ENCODE data around the gene GABBR2.

Gene GABBR2

GRCh38 chr9:98427491-98427890, 281.2 kb downstream of the GABBR2 start:
- no peak for FAIRE-seq

- no peak for FAIRE-seq
These were observed 283.7 kb downstream of the GABBR2 start for GRCh38 chr9:98425079-98425478.

GRCh38 chr9:98419260-98419603, 289.5 kb downstream of the GABBR2 start:
- no peak for FAIRE-seq

DNA sequence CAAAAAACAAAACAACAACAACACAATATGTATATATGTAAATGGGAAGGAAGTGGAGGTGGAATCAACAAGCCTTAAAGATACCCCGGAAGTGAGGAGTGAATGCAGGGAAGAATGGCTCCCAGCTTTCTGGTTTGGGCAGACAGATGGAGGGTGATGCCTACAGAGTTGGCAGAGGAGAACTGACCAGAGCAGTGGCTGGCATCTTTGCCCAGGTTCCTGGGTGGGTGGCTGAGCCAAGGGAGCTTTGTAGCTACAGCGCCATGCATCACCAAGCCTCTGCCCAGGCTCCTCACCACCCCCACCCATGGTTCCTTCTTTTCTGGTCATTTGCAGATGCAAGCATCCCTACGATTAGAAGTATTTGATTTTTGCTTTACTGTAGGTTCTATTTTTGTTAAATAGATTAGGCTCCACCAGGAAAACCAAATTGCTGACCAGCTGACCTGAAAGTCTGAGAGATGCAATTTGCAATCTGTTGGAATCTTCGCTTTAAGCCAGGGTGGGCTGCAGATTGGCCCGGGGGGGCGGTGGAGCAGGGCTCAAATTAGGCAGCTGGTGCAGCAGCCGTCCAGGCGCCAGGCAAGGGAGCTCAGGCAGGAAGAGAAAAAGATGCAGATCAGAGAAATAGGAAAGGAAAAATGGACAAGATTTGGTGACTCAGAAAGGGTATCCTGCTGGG, 290.0 kb downstream of the GABBR2 start:
- no peak for FAIRE-seq

GRCh38 chr9:98416294-98417248, 292.2 kb downstream of the GABBR2 start:
- no peak for FAIRE-seq

DNA sequence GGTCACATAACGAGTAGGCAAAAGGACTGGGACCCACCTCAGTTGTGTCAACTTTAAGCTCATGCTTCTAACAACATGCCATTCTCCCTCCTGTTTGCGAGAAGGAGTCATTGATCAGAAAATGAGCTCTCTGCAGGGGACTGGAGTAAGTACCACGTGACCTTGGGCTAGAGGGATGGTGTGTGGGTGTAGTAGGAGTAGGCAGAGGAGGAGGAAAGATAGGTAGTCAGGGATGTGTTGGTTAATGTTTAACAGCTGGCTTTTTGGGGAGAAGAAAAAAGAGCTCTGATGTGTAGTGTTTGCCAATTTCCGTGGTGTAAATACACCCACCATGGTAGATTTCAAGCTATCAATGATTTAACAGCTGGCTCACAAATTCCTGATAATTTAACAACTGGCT, 293.0 kb downstream of the GABBR2 start:
- FAIRE-seq, result no peak

DNA sequence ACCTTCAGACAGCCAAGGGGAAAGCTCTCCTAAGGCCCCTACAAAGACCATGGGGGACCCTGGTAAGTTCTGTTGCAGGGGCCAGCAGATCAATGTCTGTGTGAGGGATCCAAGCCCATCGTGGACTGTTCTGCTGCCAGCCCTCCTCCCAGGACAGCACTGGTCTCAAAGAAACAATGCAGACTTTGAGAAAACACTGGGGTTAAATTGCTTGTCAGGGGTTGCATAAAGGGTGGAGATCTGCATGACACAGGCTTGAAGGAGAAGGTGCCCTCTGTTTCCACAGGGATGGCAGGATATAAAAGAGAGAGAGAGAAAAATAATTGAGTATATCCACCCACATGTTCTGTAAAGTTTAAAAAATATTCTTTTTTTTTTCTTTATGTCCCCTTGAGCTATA, 295.7 kb downstream of the GABBR2 start:
- no peak for FAIRE-seq

GRCh38 chr9:98412101-98412842, 296.5 kb downstream of the GABBR2 start:
- FAIRE-seq, result no peak

GRCh38 chr9:98410185-98410697, 298.5 kb downstream of the GABBR2 start:
- no peak for FAIRE-seq

DNA sequence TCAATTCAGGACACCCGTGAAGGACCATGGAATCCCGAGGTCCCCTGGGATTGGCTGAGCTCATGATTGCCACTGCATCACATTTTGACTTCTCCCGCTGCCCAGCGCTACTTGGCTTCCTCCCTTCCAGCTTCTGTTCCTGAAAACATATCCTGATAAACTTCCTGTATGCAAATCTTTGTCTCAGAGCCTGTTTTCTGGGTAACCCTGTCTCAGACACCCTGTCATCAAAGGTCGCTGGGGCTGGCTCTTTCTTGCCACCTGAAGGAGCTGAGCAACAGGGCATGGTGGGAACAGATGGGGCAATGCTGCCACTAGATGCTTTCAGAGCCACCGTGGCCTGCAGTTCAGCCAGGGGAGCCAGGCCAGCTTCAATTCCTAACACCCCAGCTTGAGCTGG, 299.0 kb downstream of the GABBR2 start:
- no peak for FAIRE-seq

DNA sequence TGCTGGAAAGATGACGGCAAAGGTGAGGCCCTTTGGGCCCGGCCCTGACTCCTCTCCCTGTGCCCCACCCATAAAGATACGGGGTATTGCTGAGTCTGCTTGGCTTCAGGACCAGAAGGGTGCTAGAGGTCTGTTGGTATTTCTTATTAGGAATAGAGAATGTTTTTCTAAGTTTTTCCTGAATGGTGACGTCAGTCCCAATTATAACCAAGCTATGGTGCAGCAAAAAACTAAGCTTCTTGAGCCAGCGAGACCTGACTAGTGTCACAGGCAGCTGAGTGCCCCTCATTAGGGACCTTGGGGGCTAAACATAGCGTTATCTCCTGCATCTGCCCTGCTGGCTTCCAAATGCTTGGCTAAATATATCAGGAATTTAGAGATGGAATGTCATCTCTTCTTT, 302.3 kb downstream of the GABBR2 start:
- no peak for FAIRE-seq

DNA sequence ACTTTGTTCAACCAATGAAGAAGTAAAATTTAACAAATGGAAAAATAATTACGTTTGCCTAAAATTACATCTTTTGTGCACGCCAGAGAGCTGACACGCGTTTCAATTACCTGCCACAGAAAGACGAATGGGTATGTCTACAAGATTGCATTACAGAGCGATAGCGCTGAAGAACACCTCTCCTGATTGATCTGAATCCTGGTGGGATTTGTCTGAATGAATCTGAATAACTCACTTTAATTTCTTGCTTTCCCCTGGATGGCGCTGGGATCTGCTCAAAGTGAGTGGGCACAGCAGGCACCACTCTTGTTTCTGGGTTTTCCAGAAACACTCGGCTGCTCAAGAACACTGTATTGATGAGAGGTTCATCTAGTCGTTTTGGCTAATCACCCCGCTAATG, 304.5 kb downstream of the GABBR2 start:
- FAIRE-seq, result no peak

DNA sequence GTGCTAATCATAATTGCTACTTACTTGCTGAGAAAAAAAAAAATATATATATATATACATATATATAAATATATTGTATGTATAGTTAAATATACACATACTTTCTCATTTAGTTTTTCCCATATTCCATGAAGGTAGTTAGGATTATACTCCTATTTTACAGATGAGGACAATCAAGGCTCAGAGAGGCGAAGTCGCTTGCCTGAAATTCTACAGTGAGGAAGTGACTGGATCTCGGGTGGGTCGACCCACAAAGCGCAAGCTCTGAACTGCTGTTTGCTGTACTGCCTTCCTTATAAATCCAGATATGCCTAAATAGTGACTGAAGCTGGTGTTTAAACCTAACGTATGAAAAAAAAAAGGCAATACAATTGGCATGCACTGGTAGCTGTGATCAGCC, 305.0 kb downstream of the GABBR2 start:
- no peak for FAIRE-seq

DNA sequence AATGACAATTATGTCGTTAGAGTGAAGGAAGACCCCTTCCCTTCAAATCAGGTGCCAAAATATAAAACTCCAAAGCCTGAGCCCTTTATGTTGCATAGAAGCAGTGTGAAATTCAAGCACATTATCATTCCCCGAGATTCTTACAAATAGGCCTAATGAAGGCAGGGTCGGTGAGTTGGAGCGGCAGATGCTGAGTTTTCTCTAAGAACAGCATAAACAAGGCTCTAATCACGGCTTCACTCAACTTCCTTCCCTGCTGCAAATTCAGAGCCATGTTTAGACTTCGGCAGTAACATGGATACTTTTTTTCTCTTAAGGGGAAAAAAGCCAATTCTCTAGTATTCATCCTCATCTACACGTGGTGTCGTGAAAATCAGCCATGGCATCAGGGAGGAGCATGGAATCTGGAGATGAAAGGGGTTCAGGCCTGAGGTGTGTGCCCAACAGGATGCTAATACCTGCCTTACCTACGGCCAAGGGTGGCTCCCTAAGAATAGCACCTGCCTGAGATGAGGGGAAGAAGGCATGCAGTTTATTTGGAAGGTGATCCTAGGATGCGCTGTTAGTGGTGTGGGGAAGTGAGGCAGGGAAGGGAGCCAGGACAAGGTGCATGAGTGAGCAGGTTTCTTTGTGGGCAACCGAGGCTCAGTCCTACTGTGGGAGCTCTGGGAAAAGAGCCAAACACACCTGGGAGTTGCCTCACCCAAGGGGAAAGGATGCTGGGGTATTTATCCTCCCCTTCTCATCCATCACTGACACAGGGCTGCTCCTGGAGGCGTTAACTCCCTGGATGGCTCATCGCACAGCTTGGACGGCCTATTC, 306.5 kb downstream of the GABBR2 start:
- FAIRE-seq, result no peak

DNA sequence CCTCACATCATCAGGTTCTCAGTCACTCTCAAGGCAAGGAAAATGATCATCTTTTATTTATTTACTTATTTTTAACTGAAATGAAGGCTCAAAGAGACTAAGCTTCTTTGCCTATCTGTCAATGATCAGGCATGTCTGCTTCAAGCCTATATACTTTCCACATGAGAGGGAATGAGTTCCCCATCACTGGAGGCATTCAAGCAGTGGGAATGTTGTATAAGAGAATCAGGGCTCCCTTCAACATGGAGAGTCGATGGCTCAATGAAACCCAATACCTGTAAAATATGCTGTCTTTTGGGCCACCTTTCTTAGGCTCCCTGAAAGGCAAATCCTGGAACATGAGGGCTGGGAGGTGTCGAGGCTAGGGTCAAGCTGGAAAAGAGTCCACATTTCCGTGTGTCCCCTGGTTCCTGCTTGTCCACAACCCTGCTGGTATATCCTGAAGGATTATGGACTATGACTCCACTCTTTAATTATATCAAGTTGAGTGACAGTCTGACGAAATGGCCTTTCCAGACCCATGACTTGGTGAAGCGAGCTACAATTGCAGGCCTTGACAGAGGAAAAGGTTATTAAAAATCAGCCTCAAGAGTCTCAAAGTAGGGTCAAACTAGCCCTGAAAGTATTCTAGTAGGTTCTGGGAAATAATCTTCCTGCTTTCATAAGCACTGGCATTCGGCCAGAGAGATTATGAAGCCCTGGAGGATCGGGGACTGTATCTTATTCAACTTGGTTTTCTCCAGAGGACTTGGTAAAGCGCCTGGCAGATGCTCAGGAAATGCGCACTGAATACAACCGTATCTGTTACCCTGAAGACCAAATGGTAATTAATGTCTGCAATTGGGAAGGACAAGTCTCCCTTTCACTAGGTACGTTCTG, 307.4 kb downstream of the GABBR2 start:
- FAIRE-seq, result no peak

DNA sequence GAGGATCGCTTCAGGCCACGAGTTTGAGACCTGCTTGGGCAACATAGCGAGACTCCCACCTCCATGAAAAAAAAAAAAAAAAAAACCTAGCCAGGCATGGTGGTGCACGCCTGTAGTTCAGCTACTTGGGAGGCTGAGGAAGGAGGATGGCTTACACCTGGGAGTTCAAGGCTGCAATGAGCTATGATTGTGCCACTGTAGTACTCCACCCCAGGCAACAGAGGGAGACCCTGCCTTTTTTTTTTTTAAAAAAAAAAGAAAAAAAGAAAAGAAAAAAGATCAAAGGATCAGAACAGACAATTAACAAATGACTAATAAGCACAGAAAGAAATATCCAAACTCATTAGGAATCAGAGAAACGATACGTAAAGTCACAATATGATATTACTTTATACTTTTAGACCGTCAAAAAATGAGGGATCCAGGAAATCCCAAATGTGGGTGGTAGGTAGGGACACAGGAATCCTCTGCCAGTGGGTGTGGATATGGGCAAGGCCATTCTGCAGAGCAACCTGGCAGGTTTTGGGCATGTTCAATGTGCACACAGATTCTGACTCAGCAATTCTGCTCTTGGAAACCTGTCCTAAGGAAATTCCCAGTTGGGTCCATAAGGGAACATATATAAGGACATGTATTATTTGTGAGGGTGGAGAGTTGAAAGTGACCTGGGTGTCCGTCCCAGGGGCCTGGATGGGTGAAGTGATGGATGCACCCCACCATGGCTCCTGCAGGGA, 308.6 kb downstream of the GABBR2 start:
- FAIRE-seq, result no peak

GRCh38 chr9:98396656-98397055, 312.1 kb downstream of the GABBR2 start:
- FAIRE-seq, result no peak

GRCh38 chr9:98396236-98396635, 312.5 kb downstream of the GABBR2 start:
- FAIRE-seq, result no peak

- no peak for FAIRE-seq
These were observed 316.9 kb downstream of the GABBR2 start for GRCh38 chr9:98391867-98392266.

DNA sequence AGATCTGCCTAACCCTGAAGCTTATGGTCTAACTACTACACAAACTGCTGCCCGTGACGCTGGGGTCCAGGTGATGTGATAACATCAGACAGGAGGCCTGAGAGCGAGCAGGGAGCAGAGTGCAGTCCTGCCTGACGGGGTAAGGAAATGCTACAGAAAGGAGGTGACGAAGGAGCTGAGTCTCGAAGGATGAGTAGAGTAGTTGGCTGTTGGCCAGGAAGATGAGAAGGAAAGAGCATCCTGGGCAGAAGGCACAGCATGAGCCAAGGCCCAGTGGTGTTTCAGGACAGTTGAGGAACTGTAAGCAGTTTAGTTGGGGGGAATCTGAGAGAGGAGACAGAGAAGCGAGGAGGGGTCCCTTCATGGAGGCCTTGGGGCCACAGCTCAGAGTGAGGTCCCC, 317.3 kb downstream of the GABBR2 start:
- FAIRE-seq, result no peak

DNA sequence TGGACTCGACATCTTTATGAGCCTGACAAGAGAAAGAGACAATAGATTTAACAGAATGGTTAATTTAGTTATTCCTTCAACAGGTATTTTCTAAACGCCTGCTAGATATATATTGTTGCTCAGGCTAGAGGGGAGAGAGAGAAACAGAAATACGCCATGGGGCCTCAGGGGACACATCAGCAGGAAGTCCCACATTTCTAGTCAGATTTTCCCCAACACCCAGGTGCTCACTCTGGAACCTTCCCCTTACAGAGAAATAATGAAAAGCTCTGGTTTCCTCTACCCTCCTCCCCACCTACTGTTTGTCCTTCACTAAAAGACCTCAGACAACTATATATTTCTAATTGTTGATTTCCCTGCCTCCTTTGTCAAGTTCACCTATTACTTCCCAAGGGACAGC, 323.0 kb downstream of the GABBR2 start:
- no peak for FAIRE-seq
